ENCODE measurements around the gene WDR19.

Gene WDR19

GRCh38 chr4:39303871-39304270 lies 121.5 kb downstream of the WDR19 start:
- DNase-seq (ENCODE audit: low spot score): no peak

- no peak for DNase-seq (ENCODE audit: low spot score)
Measured at GRCh38 chr4:39304651-39305050, 122.3 kb downstream of the WDR19 start.

- no peak for DNase-seq (ENCODE audit: low spot score)
Measured at GRCh38 chr4:39305912-39306677, 123.8 kb downstream of the WDR19 start.

GRCh38 chr4:39308611-39309010 lies 126.3 kb downstream of the WDR19 start:
- no peak for DNase-seq (ENCODE audit: low spot score)

GRCh38 chr4:39312816-39313215 lies 130.5 kb downstream of the WDR19 start:
- DNase-seq (ENCODE audit: low spot score): no peak

- DNase-seq (ENCODE audit: low spot score): no peak
Measured at GRCh38 chr4:39319676-39320075, 137.3 kb downstream of the WDR19 start.

- DNase-seq (ENCODE audit: low spot score): no peak
Measured at GRCh38 chr4:39320381-39321115, 138.2 kb downstream of the WDR19 start.

GRCh38 chr4:39323821-39324220 lies 141.5 kb downstream of the WDR19 start:
- no peak for DNase-seq (ENCODE audit: low spot score)

- no peak for DNase-seq (ENCODE audit: low spot score)
Measured at GRCh38 chr4:39324446-39324845, 142.1 kb downstream of the WDR19 start.

- no peak for DNase-seq (ENCODE audit: low spot score)
Measured at GRCh38 chr4:39324897-39325613, 142.7 kb downstream of the WDR19 start.

- DNase-seq (ENCODE audit: low spot score): no peak
Measured at GRCh38 chr4:39326468-39326977, 144.2 kb downstream of the WDR19 start.

GRCh38 chr4:39330353-39330752 lies 148.0 kb downstream of the WDR19 start:
- DNase-seq (ENCODE audit: low spot score): no peak

- DNase-seq (ENCODE audit: low spot score): no peak
Measured at GRCh38 chr4:39331191-39331590, 148.9 kb downstream of the WDR19 start.

Data from iPS-NIHi11 (cell line).